Caki2 (cell line): ENCODE results near the gene AKT1. TPM values are rescaled to one million over a fixed set of nuclear protein-coding genes. Genes with fewer than 3 reads are reported as not detected.
A peak's percentile ranks its signal among the peaks of the same experiment; 100 is the strongest.
"Not testable (repeated sequence)": the region's sequence is repeated elsewhere in the genome, so short reads cannot be mapped to it uniquely, and the experiment has no call there.

Experiments
- DNase-seq: peaks from one replicate; pipeline ENCODE4 v3.0.0-alpha.2; 2015; ENCODE audit warnings: low read depth
- in situ Hi-C: cut with HindIII; loops from 2 replicates; pipeline ENCODE4 v1.10.0; 2016; ENCODE audit warnings: low sequenced_read_pairs, low pct_unique_long_range_greater_than_20kb, mixed read lengths
- total RNA-seq: library from RNA; depleted of rRNA; stranded (reverse); fragments of >200 nt; shearing (Covaris generic); gene quantifications from 2 replicates; pipeline ENCODE4 v1.2.3, GENCODE V29; 2014; ENCODE audit warnings: low replicate concordance

AKT1 gene
- total RNA-seq, 1 experiment from 2014 or later = 177 TPM

- no peak for DNase-seq
- in situ Hi-C loops = no loop called here
Observed at GRCh38 chr14:104821229-104821945, 25.8 kb upstream of the AKT1 start.

- in situ Hi-C loops = no loop called here
- no peak for DNase-seq
Observed at GRCh38 chr14:104820669-104821228, 25.2 kb upstream of the AKT1 start.

- in situ Hi-C loops = no loop called here
- DNase-seq = no peak
Observed at GRCh38 chr14:104819361-104819781, 23.8 kb upstream of the AKT1 start.

- in situ Hi-C loops = no loop called here
- DNase-seq = no peak
Observed at GRCh38 chr14:104818714-104819161, 23.2 kb upstream of the AKT1 start.

GRCh38 chr14:104817930-104818713, 22.6 kb upstream of the AKT1 start:
- in situ Hi-C loops = no loop called here
- DNase-seq = no peak

GRCh38 chr14:104816616-104816884, 21.0 kb upstream of the AKT1 start:
- in situ Hi-C loops = no loop called here
- DNase-seq = no peak

GRCh38 chr14:104814701-104815100, 19.2 kb upstream of the AKT1 start:
- in situ Hi-C loops, DNase-seq: not testable (repeated sequence)

GRCh38 chr14:104813286-104813685, 17.7 kb upstream of the AKT1 start:
- in situ Hi-C loops = no loop called here
- no peak for DNase-seq

GRCh38 chr14:104810316-104810715, 14.8 kb upstream of the AKT1 start:
- DNase-seq = no peak
- in situ Hi-C loops = no loop called here

- in situ Hi-C loops = no loop called here
- no peak for DNase-seq
Observed at GRCh38 chr14:104808456-104808855, 12.9 kb upstream of the AKT1 start.

- in situ Hi-C loops = no loop called here
- no peak for DNase-seq
Observed at GRCh38 chr14:104806625-104807465, 11.3 kb upstream of the AKT1 start.

- DNase-seq = no peak
- in situ Hi-C loops = no loop called here
Observed at GRCh38 chr14:104805941-104806624, 10.5 kb upstream of the AKT1 start.

GRCh38 chr14:104805326-104805678, 9.8 kb upstream of the AKT1 start:
- in situ Hi-C loops = no loop called here
- peak; percentile 53 for DNase-seq

- no peak for DNase-seq
- in situ Hi-C loops = no loop called here
Observed at GRCh38 chr14:104804481-104805325, 9.2 kb upstream of the AKT1 start.

- in situ Hi-C loops = no loop called here
- DNase-seq = no peak
Observed at GRCh38 chr14:104803912-104804410, 8.4 kb upstream of the AKT1 start.

GRCh38 chr14:104803280-104803911, 7.8 kb upstream of the AKT1 start:
- DNase-seq = no peak
- in situ Hi-C loops = no loop called here
